Endothelial cell of umbilical vein (primary cell): ENCODE data around the gene HDAC5. TPM values are rescaled to one million over a fixed set of nuclear protein-coding genes. Genes with fewer than 3 reads are reported as not detected.

Experiments used
- BruUV-seq: library from RNA; stranded (reverse); fragments of 400-500 nt; replicated peaks from 2 replicates; lab custom pipeline; 2021; lab: Mats Ljungman, UMichigan
- CTCF ChIA-PET: fragments of 300-600, 350-600 bp; sonication (Branson Sonifier 250); formaldehyde crosslinking; loops from one replicate; lab custom pipeline; 2021; ENCODE audit warnings: antibody characterized with exemption, inconsistent platforms; lab: Charles Lee
- POLR2A ChIA-PET: fragments of 300-600, 350-600 bp; sonication (Branson Sonifier 250); formaldehyde crosslinking; loops from one replicate; lab custom pipeline; 2021; ENCODE audit warnings: antibody characterized with exemption, inconsistent platforms; lab: Charles Lee
- DNase-seq: peaks from one replicate; pipeline ENCODE4 v3.0.0-alpha.2; 2011; ENCODE audit warnings: low read depth, low spot score
- FAIRE-seq: peaks from 2 replicates; lab custom pipeline; 2011; peaks lifted over from hg19 to GRCh38; lab: Jason Lieb, UNC
- H2AFZ ChIP-seq: 2 replicates; pipeline ENCODE4 v1.6.0; 2012; ENCODE audit warnings: low read depth, low read length, control low read depth, inconsistent platforms
- H3K27ac ChIP-seq: 2 replicates; pipeline ENCODE4 v1.5.1; 2011; ENCODE audit warnings: low read depth, mild to moderate bottlenecking, control low read depth, low read length, moderate library complexity; ENCODE audit not compliant: insufficient read depth
- H3K27me3 ChIP-seq, 2 experiments: 2 replicates each; pipeline versions ENCODE4 v1.6.0 to v1.6.1; 2011; ENCODE audit warnings: low read length in 2 of 2, mixed read lengths in 1 of 2; ENCODE audit not compliant: control insufficient read depth in 2 of 2, insufficient read depth in 2 of 2
- H3K36me3 ChIP-seq, 2 experiments: 2 replicates in 1 of 2; 3 replicates in 1 of 2; pipeline ENCODE4 v1.5.1; 2011; ENCODE audit warnings: low read length in 2 of 2, mild to moderate bottlenecking in 1 of 2, moderate library complexity in 1 of 2; ENCODE audit not compliant: control insufficient read depth in 2 of 2, insufficient read depth in 2 of 2; ENCODE audit errors: extremely low read depth in 1 of 2
- H3K4me1 ChIP-seq: 3 replicates; pipeline ENCODE4 v1.5.1; 2011; ENCODE audit warnings: mild to moderate bottlenecking, low read length; ENCODE audit not compliant: control insufficient read depth, insufficient read depth; ENCODE audit errors: extremely low read depth
- H3K4me2 ChIP-seq: 2 replicates; pipeline ENCODE4 v1.6.1; 2011; ENCODE audit warnings: low read length, control low read depth, mixed read lengths; ENCODE audit not compliant: insufficient read depth
- H3K4me3 ChIP-seq, 3 experiments: fragments of 200-600 bp in 1 of 3; sonication (generic), shearing (Covaris generic) in 1 of 3; replicated peaks in 1 of 3; 2 replicates each; pipeline ENCODE4 v1.5.1; 2011 to 2016; ENCODE audit warnings: control low read depth in 3 of 3, low read length in 3 of 3, mild to moderate bottlenecking in 2 of 3, inconsistent platforms in 1 of 3, low read depth in 1 of 3, moderate library complexity in 1 of 3; ENCODE audit not compliant: insufficient read depth in 1 of 3
- H3K79me2 ChIP-seq: 2 replicates; pipeline ENCODE4 v1.6.0; 2012; ENCODE audit warnings: low read length, inconsistent platforms; ENCODE audit not compliant: control insufficient read depth, insufficient read depth
- H3K9ac ChIP-seq: replicated peaks from 2 replicates; pipeline ENCODE3; 2011; ENCODE audit warnings: low read length, control low read depth; ENCODE audit not compliant: insufficient read depth; ENCODE audit errors: extremely low read depth
- H3K9me1 ChIP-seq: replicated peaks from 3 replicates; pipeline ENCODE4 v1.6.0; 2011; ENCODE audit warnings: mild to moderate bottlenecking, low read length; ENCODE audit not compliant: control insufficient read depth, insufficient read depth; ENCODE audit errors: extremely low read depth
- H3K9me3 ChIP-seq: replicated peaks from 2 replicates; pipeline ENCODE4 v1.5.1; 2012; ENCODE audit warnings: low read length, inconsistent platforms; ENCODE audit not compliant: control insufficient read depth, insufficient read depth
- H4K20me1 ChIP-seq: replicated peaks from 2 replicates; pipeline ENCODE3; 2011; ENCODE audit warnings: mild to moderate bottlenecking, low read length; ENCODE audit not compliant: control insufficient read depth, insufficient read depth; ENCODE audit errors: extremely low read depth
- CTCF ChIP-seq, 2 donors: IDR thresholded peaks; 1 replicate in 1 of 2; 2 replicates in 1 of 2; pipeline ENCODE4 v1.5.1; 2011; ENCODE audit warnings: low read length in 2 of 2, mild to moderate bottlenecking in 2 of 2, moderate library complexity in 2 of 2, control low read depth in 1 of 2, inconsistent platforms in 1 of 2, low read depth in 1 of 2; ENCODE audit not compliant: insufficient read depth in 1 of 2; ENCODE audit errors: extremely low read depth in 1 of 2
- EZH2 ChIP-seq: IDR thresholded peaks from 2 replicates; pipeline ENCODE4 v1.6.1; 2012; ENCODE audit warnings: borderline replicate concordance, low read depth, mild to moderate bottlenecking, moderate library complexity, low read length, inconsistent platforms; ENCODE audit not compliant: severe bottlenecking
- FOS ChIP-seq: IDR thresholded peaks from 2 replicates; pipeline ENCODE4 v1.6.1; 2011; ENCODE audit warnings: mild to moderate bottlenecking, low read length, moderate library complexity, borderline replicate concordance; ENCODE audit not compliant: insufficient read depth
- GATA2 ChIP-seq: IDR thresholded peaks from 2 replicates; pipeline ENCODE4 v1.7.0; 2011; ENCODE audit warnings: low read depth, mild to moderate bottlenecking, moderate library complexity, mixed read lengths, low read length; ENCODE audit not compliant: insufficient read length, insufficient read depth
- JUN ChIP-seq: IDR thresholded peaks from 2 replicates; pipeline ENCODE4 v1.6.1; 2011; ENCODE audit warnings: borderline replicate concordance, low read depth; ENCODE audit not compliant: insufficient read length, insufficient read depth
- MAX ChIP-seq: IDR thresholded peaks from 2 replicates; pipeline ENCODE4 v1.6.1; 2011; ENCODE audit not compliant: insufficient read depth, insufficient read length
- MYC ChIP-seq: IDR thresholded peaks from one replicate; pipeline ENCODE4 v1.6.1; 2011; ENCODE audit warnings: mild to moderate bottlenecking, low read depth, low read length
- POLR2A ChIP-seq: IDR thresholded peaks from 2 replicates; pipeline ENCODE4 v1.6.1; 2012; ENCODE audit warnings: low read depth, mild to moderate bottlenecking, control low read depth, low read length
- POLR2AphosphoS5 ChIP-seq: IDR thresholded peaks from 2 replicates; pipeline ENCODE4 v1.6.1; 2012; ENCODE audit warnings: low read depth, mild to moderate bottlenecking, control low read depth, low read length, moderate library complexity; ENCODE audit not compliant: insufficient read depth
- dilution Hi-C: fragments of 300-500 bp; cut with MboI; formaldehyde crosslinking; loops from one replicate; pipeline ENCODE4 v1.15.0; 2019; ENCODE audit warnings: low sequenced_read_pairs; ENCODE audit not compliant: extremely low pct_ligation_motif_present
- intact Hi-C: fragments of 100-400 bp; cut with micrococcal nuclease; formaldehyde crosslinking; loops from one replicate; pipeline ENCODE4 v1.10.0; 2022
- polyA plus RNA-seq, 4 experiments: library from polyadenylated mRNA; depleted of rRNA in 3 of 4; stranded (reverse) in 3 of 4; unstranded in 1 of 4; fragments of >200 nt; gene quantifications; 2 replicates each; pipeline versions ENCODE4 v1.2.1 to v1.2.3, GENCODE V29; 2011 to 2012; ENCODE audit warnings: missing spikeins in 1 of 4
- small RNA-seq: library from RNA; depleted of rRNA; stranded (forward); fragments of <200 nt; gene quantifications from one replicate; pipeline ENCODE3, GENCODE V24; 2012; ENCODE audit warnings: low replicate concordance, low read depth; ENCODE audit not compliant: insufficient read depth, insufficient read length
- total RNA-seq: library from RNA; stranded (reverse); gene quantifications from 2 replicates; pipeline ENCODE4 v1.2.3, GENCODE V29; 2021

The HDAC5 gene
- total and polyA plus RNA-seq, 2 donors (not counting 3 experiments of a cell fraction or from before 2014, with no cell fraction given) = 35.4 to 40.4 TPM

GRCh38 chr17:44029736-44030135 lies 93.7 kb downstream of the HDAC5 start:
- FAIRE-seq (no peak), DNase-seq (no peak)
- Histone ChIP-seq H4K20me1 (no peaks in the 10 kb centered on the region), H3K4me1 (peaks cover 9% of the 10 kb centered on the region), H3K9me3 (no peaks in the 10 kb centered on the region), H3K9me1 (no peaks in the 10 kb centered on the region), H3K79me2 (no peaks in the 10 kb centered on the region), H3K36me3 (peaks cover 7 to 13% of the 10 kb centered on the region in 2 experiments), H3K4me2 (no peak overlapping the region), H3K27me3 (no peaks in the 10 kb centered on the region), H3K4me3 (no peak overlapping the region), H3K27ac (no peak overlapping the region), H2AFZ (no peak overlapping the region), H3K9ac (no peak overlapping the region)
- dilution Hi-C loops (no loop called here), intact Hi-C loops (no loop called here)
- ChIA-PET CTCF (interaction anchor here (1.0 to 7.6 kb wide), 3 partner anchors 13 to 86 kb away, joined by 3 to 38 read pairs (median 6); no protein-coding TSS in a partner anchor), POLR2A (no interaction called here)
- BruUV-seq = no TSS peak
- TF ChIP-seq GATA2 (no peak), FOS (no peak), EZH2 (no peak), MYC (no peak), POLR2A (no peak), MAX (no peak), POLR2AphosphoS5 (no peak), JUN (no peak), CTCF (IDR thresholded peaks at IDR 0.05; ENCODE audit: extremely low read depth in 1 of 2, insufficient read depth in 1 of 2, low read depth in 1 of 2, low read length in 2 of 2) (no peak)

Small RNA genes lying within 50 kb of the gene (small RNA-seq; reads per million reads assigned to genes)
- gene RNU6-131P = not detected

Other genes with a start within 250 kb of the HDAC5 start
- 1.2 and 1.6 TPM in 2 replicates for gene MPP2, start 216.1 kb downstream of the HDAC5 start, total RNA-seq
- 1.2 and 1.4 TPM in 2 replicates for gene MPP2, start 216.1 kb downstream of the HDAC5 start, polyA plus RNA-seq
- gene PPY, start 181.2 kb downstream of the HDAC5 start, total RNA-seq = not detected in 2 replicates
- not detected in 2 replicates for gene PPY, start 181.2 kb downstream of the HDAC5 start, polyA plus RNA-seq
- gene PYY, start 169.7 kb downstream of the HDAC5 start, total RNA-seq = not detected in 2 replicates
- 0.14 TPM in 1 of 2 replicates, not detected in the other for gene PYY, start 169.7 kb downstream of the HDAC5 start, polyA plus RNA-seq
- gene NAGS, start 119.0 kb downstream of the HDAC5 start, total RNA-seq = 5.8 and 6.1 TPM in 2 replicates
- gene NAGS, start 119.0 kb downstream of the HDAC5 start, polyA plus RNA-seq = 3.3 and 3.7 TPM in 2 replicates
- gene TMEM101, start 108.7 kb downstream of the HDAC5 start, total RNA-seq = 29.4 and 30.4 TPM in 2 replicates
- 60.2 and 61.6 TPM in 2 replicates for gene TMEM101, start 108.7 kb downstream of the HDAC5 start, polyA plus RNA-seq
- gene LSM12, start 57.0 kb downstream of the HDAC5 start, total RNA-seq = 68.9 and 73.5 TPM in 2 replicates
- gene LSM12, start 57.0 kb downstream of the HDAC5 start, polyA plus RNA-seq = 34.3 and 36.5 TPM in 2 replicates
- gene G6PC3, start 52.9 kb downstream of the HDAC5 start, total RNA-seq = 74.1 and 78.4 TPM in 2 replicates
- 194 and 277 TPM in 2 replicates for gene G6PC3, start 52.9 kb downstream of the HDAC5 start, polyA plus RNA-seq
- gene HROB, start 18.3 kb upstream of the HDAC5 start, total RNA-seq = 9.0 and 10.1 TPM in 2 replicates
- 6.9 and 7.0 TPM in 2 replicates for gene HROB, start 18.3 kb upstream of the HDAC5 start, polyA plus RNA-seq
- not detected in 2 replicates for gene ASB16, start 47.1 kb upstream of the HDAC5 start, total RNA-seq
- not detected in 2 replicates for gene ASB16, start 47.1 kb upstream of the HDAC5 start, polyA plus RNA-seq
- gene TMUB2, start 63.3 kb upstream of the HDAC5 start, total RNA-seq = 39.5 and 43.6 TPM in 2 replicates
- 72.5 and 80.0 TPM in 2 replicates for gene TMUB2, start 63.3 kb upstream of the HDAC5 start, polyA plus RNA-seq
- gene ATXN7L3, start 76.2 kb upstream of the HDAC5 start, total RNA-seq = 82.5 and 102 TPM in 2 replicates
- 50.7 and 61.3 TPM in 2 replicates for gene ATXN7L3, start 76.2 kb upstream of the HDAC5 start, polyA plus RNA-seq
- 74.3 and 84.7 TPM in 2 replicates for gene UBTF, start 96.0 kb upstream of the HDAC5 start, total RNA-seq
- 10.8 and 14.7 TPM in 2 replicates for gene UBTF, start 96.0 kb upstream of the HDAC5 start, polyA plus RNA-seq
- gene SLC4A1, start 144.5 kb upstream of the HDAC5 start, total RNA-seq = not detected in 2 replicates
- gene SLC4A1, start 144.5 kb upstream of the HDAC5 start, polyA plus RNA-seq = not detected in 2 replicates
- gene RUNDC3A, start 185.0 kb upstream of the HDAC5 start, total RNA-seq = not detected in 2 replicates
- 0.12 and 0.13 TPM in 2 replicates for gene RUNDC3A, start 185.0 kb upstream of the HDAC5 start, polyA plus RNA-seq
- gene SLC25A39, start 201.2 kb upstream of the HDAC5 start, total RNA-seq = 88.5 and 97.9 TPM in 2 replicates
- 151 and 159 TPM in 2 replicates for gene SLC25A39, start 201.2 kb upstream of the HDAC5 start, polyA plus RNA-seq
- gene GRN, start 221.7 kb upstream of the HDAC5 start, total RNA-seq = 343 and 346 TPM in 2 replicates
- 1,034 and 1,362 TPM in 2 replicates for gene GRN, start 221.7 kb upstream of the HDAC5 start, polyA plus RNA-seq
- 12.0 and 13.4 TPM in 2 replicates for gene FAM171A2, start 240.2 kb upstream of the HDAC5 start, total RNA-seq
- 11.3 and 13.0 TPM in 2 replicates for gene FAM171A2, start 240.2 kb upstream of the HDAC5 start, polyA plus RNA-seq